Measurements from ENCODE around the gene ZDHHC4.
"Not testable (repeated sequence)": the region's sequence is repeated elsewhere in the genome, so short reads cannot be mapped to it uniquely, and the experiment has no call there.

ZDHHC4 gene

DNA sequence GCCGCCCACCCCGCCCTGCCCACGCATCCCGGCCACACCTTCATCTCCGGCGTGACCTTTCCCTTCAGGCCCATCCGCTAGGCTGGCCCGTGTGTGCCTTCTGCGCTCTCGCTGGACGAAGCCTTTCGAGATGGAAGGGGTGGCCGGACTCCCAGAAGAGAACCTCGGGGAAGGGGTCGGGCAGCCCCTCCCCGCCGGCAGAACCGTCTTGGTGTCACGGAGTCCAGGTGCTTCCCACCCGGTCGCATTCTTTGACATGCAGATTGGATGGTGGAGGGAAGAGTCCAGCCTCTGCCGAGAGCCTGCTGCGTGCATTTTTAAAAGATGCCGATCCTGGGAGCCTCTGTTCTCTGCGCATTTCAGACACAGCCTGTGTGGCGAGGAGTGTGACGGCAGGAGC is 30.8 kb downstream of the ZDHHC4 start:
- no peak for FAIRE-seq

DNA sequence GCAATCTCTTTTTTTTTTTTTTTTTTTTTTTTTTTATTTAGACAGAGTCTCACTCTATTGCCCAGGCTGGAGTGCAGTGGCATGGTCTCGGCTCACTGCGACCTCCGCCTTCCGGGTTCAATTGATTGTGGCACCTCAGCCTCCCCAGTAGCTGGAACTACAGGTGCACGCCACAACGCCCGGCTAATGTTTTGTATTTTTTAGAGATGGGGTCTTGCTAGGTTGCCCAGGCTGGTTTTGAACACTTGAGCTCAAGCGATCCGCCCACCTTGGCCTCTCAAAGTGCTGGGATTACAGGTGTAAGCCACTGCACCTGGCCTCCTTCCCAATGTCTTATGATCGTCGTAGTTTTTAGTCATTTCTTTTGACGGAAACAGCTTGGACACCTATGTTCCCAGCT is 31.5 kb downstream of the ZDHHC4 start:
- no peak for FAIRE-seq

DNA sequence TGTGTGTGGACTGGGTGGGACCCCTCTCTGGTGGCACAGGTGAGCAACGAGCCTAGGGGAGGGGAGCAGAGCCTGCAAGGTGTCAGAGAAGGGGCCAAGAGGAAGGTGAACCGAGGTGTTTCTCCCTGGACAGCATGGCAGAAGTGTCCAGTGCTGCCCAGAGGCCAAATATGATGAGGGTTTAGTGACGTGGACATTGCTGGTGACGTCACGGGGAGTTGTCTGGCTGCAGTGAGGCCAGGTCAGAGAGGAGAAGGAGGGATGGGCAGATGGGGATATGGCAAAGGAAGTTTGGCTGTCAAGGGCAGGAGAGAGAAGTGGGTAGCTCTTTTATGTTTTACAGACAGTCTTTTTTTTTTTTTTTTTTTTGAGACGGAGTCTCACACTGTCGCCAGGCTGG is 35.6 kb downstream of the ZDHHC4 start:
- no peak for FAIRE-seq

DNA sequence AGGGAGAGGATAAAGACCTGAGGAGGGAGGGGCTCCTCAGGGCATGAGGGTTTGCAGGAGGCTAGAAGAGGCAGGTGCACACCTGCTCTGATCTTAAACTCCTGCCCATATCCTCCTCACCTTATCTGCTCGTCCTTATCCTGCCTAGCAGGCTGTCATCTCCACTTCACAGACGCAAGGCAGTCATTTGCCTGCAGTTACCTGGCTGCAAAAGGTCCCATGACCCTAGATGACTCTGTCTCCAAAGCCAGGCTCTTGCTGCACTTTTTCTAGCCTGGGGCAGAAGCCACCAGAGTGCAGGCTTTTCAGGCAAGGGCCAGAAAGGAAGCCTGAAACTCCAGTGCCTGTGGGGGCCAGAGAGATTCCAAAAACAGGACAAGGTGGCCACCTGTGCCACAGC is 36.5 kb downstream of the ZDHHC4 start:
- FAIRE-seq: no peak

DNA sequence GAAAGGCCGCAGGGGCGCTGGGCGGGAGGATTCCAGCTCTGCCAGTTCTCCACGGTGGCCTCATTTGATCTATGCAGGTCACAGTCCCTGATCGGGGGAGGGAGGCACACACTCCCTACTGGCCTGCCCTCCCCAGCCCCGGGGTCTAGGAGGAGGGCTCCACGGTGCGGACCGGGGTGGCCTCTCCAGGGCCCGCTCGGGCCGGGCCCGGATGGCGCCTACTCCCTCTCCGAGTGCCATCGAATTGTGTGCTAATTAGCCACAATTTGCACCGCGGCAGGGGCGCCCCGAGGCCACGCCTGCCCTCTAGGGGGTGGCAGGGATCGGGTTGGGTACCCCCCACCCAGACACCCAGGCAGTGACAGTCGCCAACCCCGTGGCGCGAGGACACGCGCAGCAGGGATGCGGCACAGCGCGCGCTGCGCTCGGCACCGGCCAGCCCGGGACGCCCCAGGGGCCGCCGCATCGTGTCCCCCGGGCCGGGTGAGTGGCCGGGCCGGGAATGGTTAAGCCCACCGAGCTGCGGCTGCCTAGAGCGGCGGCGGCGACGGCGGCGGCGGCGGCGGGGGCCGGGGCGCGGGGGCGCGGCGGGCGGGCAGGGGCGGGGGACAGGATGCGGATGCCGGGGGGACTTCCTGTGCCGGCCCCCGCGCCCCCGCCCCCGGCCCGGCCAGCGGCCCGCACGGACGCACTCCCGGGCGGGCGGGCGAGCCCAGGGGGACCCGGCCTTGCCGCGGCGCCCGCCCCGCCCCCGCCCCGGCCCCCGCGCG is 37.9 kb downstream of the ZDHHC4 start, which contains the start of gene ZNF853:
Gene ZNF853, plus strand, starts transcription at position 658 of the 770 bp plus-strand sequence. CDS start 565 bp downstream, outside the sequence.
- FAIRE-seq: no peak

GRCh38 chr7:6615723-6616555 is 38.7 kb downstream of the ZDHHC4 start:
- no peak for FAIRE-seq

- FAIRE-seq: no peak
Observed at GRCh38 chr7:6616854-6617643, 39.8 kb downstream of the ZDHHC4 start.

DNA sequence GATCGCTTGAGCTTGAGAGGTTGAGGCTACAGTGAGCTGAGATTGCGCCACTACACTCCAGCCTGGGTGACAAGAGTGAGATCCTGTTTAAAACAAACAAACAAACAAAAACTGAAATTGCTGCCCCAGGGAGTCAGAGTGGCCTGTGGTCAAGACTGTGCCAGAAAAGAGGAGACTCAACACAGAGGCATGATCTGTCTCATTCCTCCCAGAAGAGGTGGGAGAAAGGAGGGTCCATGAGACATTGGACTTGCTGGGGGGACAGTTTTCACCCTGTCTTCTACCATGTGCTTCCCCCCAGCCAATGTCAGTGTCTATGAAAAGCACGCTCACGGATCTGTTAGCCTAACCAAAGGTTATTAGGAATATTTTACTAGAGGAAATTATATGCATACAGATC is 41.4 kb downstream of the ZDHHC4 start:
- FAIRE-seq: no peak

DNA sequence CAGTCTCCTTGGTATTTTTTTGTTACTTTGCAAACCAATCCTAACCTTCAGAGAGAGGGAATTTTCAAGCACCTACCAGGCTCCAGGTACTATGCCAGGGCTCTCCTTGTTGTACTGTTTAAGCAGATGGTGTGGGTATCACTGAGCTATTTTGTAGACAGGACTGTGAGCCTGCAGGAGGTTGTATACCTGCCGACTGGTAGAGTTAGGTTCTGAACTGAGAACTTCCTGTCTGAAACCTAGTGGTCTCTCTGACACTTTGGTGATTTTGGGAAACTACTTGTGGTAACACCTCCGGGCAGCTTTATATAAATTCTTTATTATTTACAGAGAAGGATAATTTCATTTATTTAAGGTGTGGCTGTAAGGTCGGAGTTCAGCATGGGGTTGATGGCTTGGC is 42.7 kb downstream of the ZDHHC4 start:
- FAIRE-seq: no peak

GRCh38 chr7:6621195-6622133 is 44.2 kb downstream of the ZDHHC4 start:
- FAIRE-seq: no peak

GRCh38 chr7:6622134-6622710 is 45.0 kb downstream of the ZDHHC4 start:
- no peak for FAIRE-seq

DNA sequence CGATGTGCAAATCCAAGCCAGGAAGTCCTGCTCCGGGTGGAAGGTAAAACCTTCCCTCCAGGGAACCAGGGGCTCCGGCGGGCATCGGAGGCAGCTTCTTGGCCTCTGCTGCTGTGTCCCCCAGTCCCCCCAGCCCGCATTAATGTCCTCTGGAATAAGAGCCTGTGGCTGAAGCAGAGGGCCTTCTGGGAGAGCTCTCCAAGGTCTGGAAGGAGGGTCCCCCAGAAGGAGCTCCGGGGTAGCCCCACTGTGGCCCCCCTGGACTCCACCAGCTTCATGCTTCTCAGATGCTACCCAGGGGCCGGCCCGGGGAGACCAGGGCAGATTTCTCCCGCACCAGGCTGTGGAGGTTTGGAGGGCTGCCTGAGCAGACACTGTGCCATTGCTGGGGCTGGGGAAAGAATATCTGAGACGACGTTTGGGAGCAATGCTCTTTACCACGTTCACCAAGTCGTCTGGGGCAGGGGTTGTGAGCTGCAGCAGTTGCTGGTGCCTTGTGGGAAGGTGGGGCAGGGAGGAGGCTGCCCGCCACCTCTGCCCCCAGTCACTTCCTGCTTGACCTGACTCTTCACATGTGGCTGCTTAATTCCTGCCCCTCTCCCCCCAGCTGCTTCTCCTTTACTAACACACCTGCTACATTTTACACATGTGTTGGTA is 46.5 kb downstream of the ZDHHC4 start:
- no peak for FAIRE-seq

GRCh38 chr7:6624246-6624611 is 47.0 kb downstream of the ZDHHC4 start:
- no peak for FAIRE-seq

DNA sequence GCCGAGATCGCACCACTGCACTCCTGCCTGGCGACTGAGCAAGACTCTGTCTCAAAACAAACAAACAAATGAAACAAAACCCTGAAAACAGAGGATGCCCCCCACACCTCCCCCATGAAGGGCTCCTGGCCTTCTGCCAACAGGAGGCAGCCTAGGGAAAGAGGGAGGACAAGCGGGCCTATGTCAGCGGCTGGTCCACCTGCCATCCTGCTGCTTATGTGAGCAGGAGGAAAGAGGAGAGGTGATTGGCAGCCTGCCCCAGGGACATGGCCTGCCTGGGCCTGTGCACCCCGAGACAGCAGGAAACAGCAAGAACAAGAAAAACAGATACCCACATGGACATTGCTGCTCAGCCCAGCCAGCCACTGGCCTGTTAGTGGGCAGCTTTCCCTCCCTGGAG is 50.8 kb downstream of the ZDHHC4 start:
- FAIRE-seq: no peak

GRCh38 chr7:6630007-6630849 is 53.0 kb downstream of the ZDHHC4 start:
- FAIRE-seq: no peak

GRCh38 chr7:6631605-6632004 is 54.4 kb downstream of the ZDHHC4 start:
- FAIRE-seq: no peak

DNA sequence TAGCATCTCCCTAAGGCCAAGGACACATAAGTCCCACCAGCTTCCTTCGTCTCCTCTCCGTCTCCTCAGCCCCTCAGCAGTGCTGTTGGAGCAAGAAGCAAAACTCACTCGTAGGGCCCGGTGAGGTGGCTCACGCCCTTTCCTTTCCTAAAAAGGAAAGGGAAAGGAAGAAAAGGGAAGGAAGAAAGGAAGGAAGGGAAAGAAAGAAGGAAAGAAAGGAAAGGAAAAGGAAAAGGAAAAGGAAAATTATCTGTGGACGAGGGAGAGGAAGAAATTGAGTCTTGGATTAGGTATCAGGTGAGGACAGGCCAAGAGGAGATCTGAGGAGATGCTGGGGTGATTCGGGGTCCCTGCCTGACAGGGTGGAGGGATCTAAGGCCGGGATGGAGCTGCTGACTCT is 56.8 kb downstream of the ZDHHC4 start:
- FAIRE-seq: no peak

GRCh38 chr7:6634971-6635370 is 57.7 kb downstream of the ZDHHC4 start:
- FAIRE-seq: not testable (repeated sequence)

GRCh38 chr7:6636741-6637543 is 59.7 kb downstream of the ZDHHC4 start, which contains the start of gene ZNF316:
Gene ZNF316 (plus strand): TSS chr7:6637318. CDS start chr7:6642410, 5,092 bp downstream.
- no peak for FAIRE-seq
